OCI-LY7 (cell line): Measurements from ENCODE around the gene CHGA. TPM values are rescaled to one million over a fixed set of nuclear protein-coding genes. Genes with fewer than 3 reads are reported as not detected.

Experiments
- BruUV-seq: library from RNA; stranded (reverse); fragments of 400-500 nt; replicated peaks from 2 replicates; lab custom pipeline; 2021; lab: Mats Ljungman, UMichigan
- CTCF ChIA-PET: fragments of 300-600 bp; sonication (Branson Sonifier 250); formaldehyde crosslinking; loops from one replicate; lab custom pipeline; 2022; ENCODE audit warnings: antibody characterized with exemption; ENCODE audit not compliant: unreplicated experiment; lab: Charles Lee
- POLR2A ChIA-PET: fragments of 300-600 bp; sonication (Branson Sonifier 250); formaldehyde crosslinking; loops from one replicate; lab custom pipeline; 2022; ENCODE audit warnings: antibody characterized with exemption; lab: Charles Lee
- DNase-seq: peaks from one replicate; pipeline ENCODE4 v3.0.0-alpha.2; 2015; ENCODE audit warnings: low spot score
- H2AFZ ChIP-seq: fragments of 200-600 bp; sonication (generic), shearing (Covaris generic); 2 replicates; pipeline ENCODE4 v1.6.1; 2014; ENCODE audit warnings: mild to moderate bottlenecking, antibody characterized with exemption, low read length, moderate library complexity
- H3K27ac ChIP-seq: fragments of 200-600 bp; sonication (generic); 2 replicates; pipeline ENCODE4 v1.5.1; 2014; ENCODE audit warnings: mixed run types, low read depth, mild to moderate bottlenecking, moderate library complexity, low read length, inconsistent platforms; ENCODE audit not compliant: poor library complexity, severe bottlenecking
- H3K36me3 ChIP-seq: fragments of 200-600 bp; sonication (generic); 2 replicates; pipeline ENCODE4 v1.6.1; 2014; ENCODE audit warnings: mild to moderate bottlenecking, antibody characterized with exemption, low read length, moderate library complexity, mixed read lengths; ENCODE audit not compliant: insufficient read depth
- H3K4me1 ChIP-seq: fragments of 200-600 bp; sonication (generic); 2 replicates; pipeline ENCODE4 v1.5.1; 2014; ENCODE audit warnings: mild to moderate bottlenecking, low read length; ENCODE audit not compliant: insufficient read depth, poor library complexity, severe bottlenecking
- H3K4me2 ChIP-seq: fragments of 200-600 bp; sonication (generic); 2 replicates; pipeline ENCODE4 v1.6.1; 2014; ENCODE audit warnings: mild to moderate bottlenecking, low read length
- H3K4me3 ChIP-seq: fragments of 200-600 bp; sonication (generic); 2 replicates; pipeline ENCODE4 v1.5.1; 2014; ENCODE audit warnings: mild to moderate bottlenecking, low read depth, low read length; ENCODE audit not compliant: poor library complexity, severe bottlenecking
- H3K79me2 ChIP-seq: fragments of 200-600 bp; sonication (generic); 2 replicates; pipeline ENCODE4 v1.6.1; 2016; ENCODE audit warnings: low read depth, mild to moderate bottlenecking, low read length, moderate library complexity, mixed read lengths; ENCODE audit not compliant: insufficient read depth
- H3K9me2 ChIP-seq: fragments of 200-600 bp; sonication (generic); 2 replicates; pipeline ENCODE4 v1.6.1; 2016; ENCODE audit warnings: mild to moderate bottlenecking, low read length, mixed read lengths; ENCODE audit not compliant: insufficient read depth
- H3K9me3 ChIP-seq: fragments of 200-600 bp; sonication (generic); 2 replicates; pipeline ENCODE4 v1.6.1; 2014; ENCODE audit warnings: mild to moderate bottlenecking, mixed run types, low read length, mixed read lengths
- H4K20me1 ChIP-seq: fragments of 200-600 bp; sonication (generic); 2 replicates; pipeline ENCODE4 v1.6.1; 2014; ENCODE audit warnings: mild to moderate bottlenecking, antibody characterized with exemption, low read length, moderate library complexity, mixed read lengths; ENCODE audit not compliant: insufficient read depth
- CTCF ChIP-seq: fragments of 200-600 bp; sonication (generic); conservative IDR thresholded peaks from 2 replicates; pipeline ENCODE4 v1.5.1; 2014; ENCODE audit warnings: mild to moderate bottlenecking, antibody characterized with exemption, low read length, moderate library complexity, mixed read lengths
- EZH2phosphoT487 ChIP-seq: fragments of 200-600 bp; sonication (generic); IDR thresholded peaks from 2 replicates; pipeline ENCODE4 v1.6.1; 2018; ENCODE audit warnings: low read depth, borderline replicate concordance, mild to moderate bottlenecking, mixed run types, antibody characterized with exemption, low read length, moderate library complexity, mixed read lengths
- intact Hi-C: fragments of 100-400 bp; cut with micrococcal nuclease; formaldehyde crosslinking; loops from one replicate; pipeline ENCODE4 v1.10.0; 2022; ENCODE audit not compliant: unreplicated experiment
- total RNA-seq, 2 experiments: library from RNA; depleted of rRNA in 1 of 2; stranded (reverse); fragments of >200 nt in 1 of 2; shearing (Covaris generic) in 1 of 2; gene quantifications; 2 replicates each; pipeline ENCODE4 v1.2.3, GENCODE V29; 2014 to 2022

CHGA gene
- total RNA-seq, 2 experiments from 2014 or later, result 0.57 TPM; not detected in 1

GRCh38 chr14:92971601-92972180, 48.7 kb downstream of the CHGA start:
- Histone ChIP-seq H3K4me1 (no peaks in the 10 kb centered on the region), H3K36me3 (no peaks in the 10 kb centered on the region), H4K20me1 (no peaks in the 10 kb centered on the region), H3K9me3 (peaks cover 4% of the 10 kb centered on the region; the same call in 1 of the 2 replicates), H3K4me2 (no peak overlapping the region), H3K27ac (no peak overlapping the region), H2AFZ (no peak overlapping the region), H3K9me2 (no peaks in the 10 kb centered on the region), H3K79me2 (no peaks in the 10 kb centered on the region), H3K4me3 (no peak overlapping the region)
- CTCF ChIA-PET, result no interaction called here
- DNase-seq, result no peak
- TF ChIP-seq CTCF (no peak), EZH2phosphoT487 (no peak)
- BruUV-seq, result no TSS peak
- intact Hi-C loops, result no loop called here
- POLR2A ChIA-PET, result no interaction called here

GRCh38 chr14:92973261-92973797, 50.4 kb downstream of the CHGA start:
- H3K36me3 ChIP-seq, result no peaks in the 10 kb centered on the region
- H3K9me3 ChIP-seq, result peaks cover 12% of the 10 kb centered on the region; the same call in 1 of the 2 replicates
- intact Hi-C loops, result no loop called here
- H3K4me2 ChIP-seq, result no peak overlapping the region
- BruUV-seq, result no TSS peak
- peak; percentile 18 for DNase-seq
- no peak overlapping the region for H3K27ac ChIP-seq
- no peaks in the 10 kb centered on the region for H3K4me1 ChIP-seq
- no peak overlapping the region for H2AFZ ChIP-seq
- no peaks in the 10 kb centered on the region for H3K79me2 ChIP-seq
- ChIA-PET CTCF (no interaction called here), POLR2A (no interaction called here)
- H3K4me3 ChIP-seq, result no peak overlapping the region
- H3K9me2 ChIP-seq, result no peaks in the 10 kb centered on the region
- H4K20me1 ChIP-seq, result no peaks in the 10 kb centered on the region
- TF ChIP-seq EZH2phosphoT487, result no peak
- peak; percentile 71 for TF ChIP-seq CTCF

DNA sequence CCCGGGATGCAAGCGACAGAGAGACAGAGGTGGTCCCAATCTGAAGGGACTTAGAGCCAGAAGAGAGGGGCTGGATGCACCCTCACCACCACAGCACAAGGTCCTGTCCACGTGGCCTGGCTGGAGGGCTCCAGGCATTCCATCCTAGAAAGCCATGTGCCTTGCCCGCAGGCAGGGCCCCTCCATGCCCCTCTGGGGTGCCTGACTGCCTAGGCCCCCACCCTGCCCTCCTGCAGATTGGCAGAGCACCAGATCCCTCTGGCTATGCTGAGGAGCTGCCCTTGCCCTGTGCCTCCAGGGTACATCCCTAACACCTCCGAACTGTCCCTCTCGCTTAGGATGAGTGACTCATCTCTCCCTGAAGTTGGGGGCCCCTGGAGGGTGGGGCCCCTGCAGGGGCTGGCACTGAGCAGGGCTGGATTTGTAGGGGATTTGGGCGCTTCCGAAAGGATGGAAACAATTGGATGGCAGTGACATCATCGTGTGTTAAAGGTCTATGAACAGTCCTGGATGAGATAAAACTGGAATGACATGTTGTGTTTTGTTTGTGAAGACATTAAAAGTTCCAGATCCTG, 50.9 kb downstream of the CHGA start:
- intact Hi-C loops, result no loop called here
- ChIA-PET POLR2A (no interaction called here), CTCF (no interaction called here)
- Histone ChIP-seq H4K20me1 (no peaks in the 10 kb centered on the region), H3K9me3 (peaks cover 17% of the 10 kb centered on the region; the same call in 1 of the 2 replicates), H3K4me1 (no peaks in the 10 kb centered on the region), H3K4me2 (no peak overlapping the region), H3K27ac (no peak overlapping the region), H3K36me3 (no peaks in the 10 kb centered on the region), H3K79me2 (no peaks in the 10 kb centered on the region), H2AFZ (no peak overlapping the region), H3K4me3 (no peak overlapping the region), H3K9me2 (no peaks in the 10 kb centered on the region)
- no peak for TF ChIP-seq CTCF
- BruUV-seq, result no TSS peak
- DNase-seq, result no peak
